Stomach (tissue), 4 donors: ENCODE measurements around the gene LRRC61.

ENCODE experiments used
- CTCF ChIP-seq, 7 experiments: fragments of 450-650 bp in 4 of 7; fragments of 200-600 bp in 3 of 7; sonication (generic) in 3 of 7; IDR thresholded peaks; one replicate each; pipeline ENCODE4 v1.5.1; 2016 to 2019; ENCODE audit warnings: antibody characterized with exemption in 7 of 7, control low read depth in 2 of 7, mild to moderate bottlenecking in 1 of 7
- EP300 ChIP-seq: sonication (generic); formaldehyde crosslinking; IDR thresholded peaks from one replicate; pipeline ENCODE4 v1.6.1; 2017; ENCODE audit warnings: antibody characterized with exemption
- POLR2A ChIP-seq, 4 donors: fragments of 450-650 bp; IDR thresholded peaks; one replicate each; pipeline ENCODE4 v1.6.1; 2016; ENCODE audit warnings: antibody characterized with exemption in 4 of 4, control low read depth in 2 of 4, mild to moderate bottlenecking in 1 of 4, moderate library complexity in 1 of 4

- TF ChIP-seq POLR2A (IDR thresholded peaks at IDR 0.05), result no peak
- no peak for TF ChIP-seq CTCF (IDR thresholded peaks at IDR 0.05)
- no peak for TF ChIP-seq EP300
Observed at GRCh38 chr7:150369748-150370501, 46.8 kb downstream of the LRRC61 start.
